GM23338 (cell line): ENCODE results near the gene FBXL14. TPM values are rescaled to one million over a fixed set of nuclear protein-coding genes. Genes with fewer than 3 reads are reported as not detected.

Source experiments
- ATAC-seq: fragments of 200-7000 bp; cut with Tn5 transposase; 3 replicates; pipeline ENCODE4 v1.9.1; 2020
- DNase-seq: peaks from one replicate; pipeline ENCODE4 v3.0.0-alpha.2; 2015; ENCODE audit warnings: low spot score
- H2AFZ ChIP-seq: fragments of 200-600 bp; sonication (generic); 2 replicates; pipeline ENCODE4 v1.8.0; 2016; ENCODE audit warnings: antibody characterized with exemption, mild to moderate bottlenecking, moderate library complexity
- H3F3A ChIP-seq: fragments of 200-600 bp; sonication (generic); replicated peaks from 2 replicates; pipeline ENCODE4 v1.8.0; 2017; ENCODE audit warnings: antibody characterized with exemption, mixed run types, low read depth
- H3K27ac ChIP-seq: fragments of 200-600 bp; sonication (generic); 2 replicates; pipeline ENCODE4 v1.6.1; 2016; ENCODE audit warnings: low read depth
- H3K27me3 ChIP-seq: fragments of 200-600 bp; sonication (generic); 2 replicates; pipeline ENCODE4 v1.8.0; 2016; ENCODE audit warnings: mild to moderate bottlenecking, mixed run types, moderate library complexity; ENCODE audit not compliant: insufficient read depth
- H3K36me3 ChIP-seq: fragments of 200-600 bp; sonication (generic); 2 replicates; pipeline ENCODE4 v1.8.0; 2016; ENCODE audit warnings: mild to moderate bottlenecking; ENCODE audit not compliant: insufficient read depth
- H3K4me1 ChIP-seq: fragments of 200-600 bp; sonication (generic); 2 replicates; pipeline ENCODE4 v1.8.0; 2016; ENCODE audit warnings: mild to moderate bottlenecking, moderate library complexity; ENCODE audit not compliant: insufficient read depth
- H3K4me2 ChIP-seq: fragments of 200-600 bp; sonication (generic); 2 replicates; pipeline ENCODE4 v1.7.1; 2017; ENCODE audit warnings: mixed run types
- H3K4me3 ChIP-seq: fragments of 200-600 bp; sonication (generic); 2 replicates; pipeline ENCODE4 v1.6.1; 2016; ENCODE audit warnings: mixed run types
- H3K79me2 ChIP-seq: fragments of 200-600 bp; sonication (generic); replicated peaks from 2 replicates; pipeline ENCODE4 v1.8.0; 2017; ENCODE audit warnings: mild to moderate bottlenecking; ENCODE audit not compliant: insufficient read depth
- H3K9me2 ChIP-seq: fragments of 200-600 bp; sonication (generic); 2 replicates; pipeline ENCODE4 v1.8.0; 2017; ENCODE audit not compliant: insufficient read depth
- H4K20me1 ChIP-seq: fragments of 200-600 bp; sonication (generic); replicated peaks from 2 replicates; pipeline ENCODE4 v1.8.0; 2017; ENCODE audit warnings: mild to moderate bottlenecking; ENCODE audit not compliant: insufficient read depth
- H3K27ac Mint-ChIP-seq: 2 replicates; pipeline ENCODE4 v1.8.0; 2020; ENCODE audit warnings: inconsistent platforms, mild to moderate bottlenecking, moderate library complexity, mixed read lengths
- H3K27me3 Mint-ChIP-seq: 3 replicates; pipeline ENCODE4 v1.8.0; 2022; ENCODE audit warnings: low read depth, mild to moderate bottlenecking, moderate library complexity, mixed read lengths, inconsistent platforms; ENCODE audit not compliant: insufficient read depth, poor library complexity
- H3K36me3 Mint-ChIP-seq: 3 replicates; pipeline ENCODE4 v1.8.0; 2021; ENCODE audit warnings: low read depth, mild to moderate bottlenecking, inconsistent platforms, moderate library complexity, mixed read lengths
- H3K4me1 Mint-ChIP-seq: 3 replicates; pipeline ENCODE4 v1.8.0; 2020; ENCODE audit warnings: mild to moderate bottlenecking, inconsistent platforms, mixed read lengths
- H3K4me3 Mint-ChIP-seq: 3 replicates; pipeline ENCODE4 v1.8.0; 2021; ENCODE audit warnings: moderate library complexity, mild to moderate bottlenecking, inconsistent platforms, mixed read lengths
- H3K9me3 Mint-ChIP-seq: 3 replicates; pipeline ENCODE4 v1.8.0; 2020; ENCODE audit warnings: moderate library complexity, mild to moderate bottlenecking, inconsistent platforms, mixed read lengths
- CREB1 ChIP-seq: fragments of 250-450 bp; sonication (Bioruptor Pico); IDR thresholded peaks from 2 replicates; pipeline ENCODE4 v1.5.0; 2020; ENCODE audit warnings: low read depth, mild to moderate bottlenecking, moderate library complexity
- EZH2phosphoT487 ChIP-seq: fragments of 200-600 bp; sonication (generic); IDR thresholded peaks from one replicate; pipeline ENCODE4 v1.8.1; 2018; ENCODE audit warnings: antibody characterized with exemption; ENCODE audit not compliant: unreplicated experiment
- JUNB ChIP-seq: IDR thresholded peaks from one replicate; pipeline ENCODE4 v1.6.1; 2016; ENCODE audit warnings: antibody characterized with exemption; ENCODE audit not compliant: unreplicated experiment
- NANOG ChIP-seq: IDR thresholded peaks from 2 replicates; pipeline ENCODE4 v1.6.1; 2016; ENCODE audit warnings: antibody characterized with exemption, borderline replicate concordance
- POLR2AphosphoS5 ChIP-seq: IDR thresholded peaks from 2 replicates; pipeline ENCODE4 v1.6.1; 2016; ENCODE audit warnings: antibody characterized with exemption, low read depth
- ZNF114 ChIP-seq: fragments of 250-450 bp; sonication (Bioruptor Pico); IDR thresholded peaks from 2 replicates; pipeline ENCODE4 v1.5.0; 2020; ENCODE audit warnings: mild to moderate bottlenecking, moderate library complexity
- ZNF331 ChIP-seq: fragments of 250-450 bp; sonication (Bioruptor Pico); IDR thresholded peaks from 2 replicates; pipeline ENCODE4 v1.5.0; 2020; ENCODE audit warnings: low read depth, mild to moderate bottlenecking, moderate library complexity
- polyA plus RNA-seq: library from polyadenylated mRNA; unstranded; fragments of >200 nt; fragmentation: Nextera tagmentation; extraction: Ambion mirVana; gene quantifications from 2 replicates; pipeline ENCODE4 v1.2.1, GENCODE V29; 2016
- total RNA-seq: library from RNA; depleted of rRNA; stranded (reverse); fragments of >200 nt; shearing (Covaris generic); gene quantifications from 2 replicates; pipeline ENCODE4 v1.2.3, GENCODE V29; 2014
- TF ChIP-seq, protein P1 (sequence below): IDR thresholded peaks from one replicate; pipeline ENCODE4 v1.6.1; 2018; ENCODE audit warnings: antibody characterized with exemption; ENCODE audit not compliant: unreplicated experiment
- TF ChIP-seq, protein P2 (sequence below): fragments of 250-450 bp; sonication (Bioruptor Pico); IDR thresholded peaks from 2 replicates; pipeline ENCODE4 v1.5.0; 2020; ENCODE audit warnings: mild to moderate bottlenecking, moderate library complexity
- TF ChIP-seq, protein P3 (sequence below), 2 experiments: fragments of 200-600 bp in 1 of 2; sonication (generic) in 1 of 2; conservative IDR thresholded peaks; 2 replicates each; pipeline versions ENCODE4 v1.5.1 to v1.6.1; 2016 to 2017; ENCODE audit warnings: antibody characterized with exemption in 2 of 2, low read depth in 2 of 2, mild to moderate bottlenecking in 2 of 2, moderate library complexity in 1 of 2
- TF ChIP-seq, protein P4 (sequence below): IDR thresholded peaks from 2 replicates; pipeline ENCODE4 v1.6.1; 2016; ENCODE audit warnings: antibody characterized with exemption

The FBXL14 gene
- total and polyA plus RNA-seq, 2 experiments from 2014 or later = 0.74 to 9.4 TPM

DNA sequence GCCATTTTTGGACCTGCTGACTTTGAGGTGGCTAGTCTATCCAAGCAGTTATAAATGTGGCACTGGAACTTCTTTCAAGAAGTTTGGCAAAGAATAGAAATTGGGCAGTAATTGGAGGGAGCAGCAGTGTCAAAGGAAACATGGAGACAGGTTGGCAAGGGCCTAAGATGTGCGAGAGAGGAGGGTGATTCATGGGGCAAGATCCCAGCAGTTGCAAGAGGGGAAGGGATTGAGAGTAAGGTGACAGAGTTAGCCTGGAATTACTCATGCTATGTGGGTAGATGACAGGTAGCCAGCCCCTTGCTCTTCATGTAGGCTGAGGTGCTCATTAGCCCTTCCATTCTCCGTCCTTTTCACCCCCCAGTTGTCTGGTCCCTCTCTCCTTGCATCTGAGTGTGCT is 42.2 kb downstream of the FBXL14 start:
- no peak overlapping the region for H3K4me2 ChIP-seq
- H3K27ac ChIP-seq = no peak overlapping the region
- peaks cover 16% of the 10 kb centered on the region for H3K9me3 Mint-ChIP-seq
- H3F3A ChIP-seq = no peaks in the 10 kb centered on the region
- H3K4me1 ChIP-seq = no peaks in the 10 kb centered on the region
- no peaks in the 10 kb centered on the region for H3K36me3 ChIP-seq
- no peak overlapping the region for H3K4me3 ChIP-seq
- ATAC-seq (no peak), DNase-seq (no peak)
- peaks cover 7% of the 10 kb centered on the region for H3K36me3 Mint-ChIP-seq
- H3K4me3 Mint-ChIP-seq = no peak overlapping the region
- H3K9me2 ChIP-seq = 0 out of 2 replicates have a peak, but pooled peaks cover 3% of the 10 kb centered on the region
- peaks cover 4% of the 10 kb centered on the region; the same call in 1 of the 3 replicates for H3K4me1 Mint-ChIP-seq
- H3K79me2 ChIP-seq = no peaks in the 10 kb centered on the region
- no peak overlapping the region for H3K27ac Mint-ChIP-seq
- no peaks in the 10 kb centered on the region for H3K27me3 Mint-ChIP-seq
- H2AFZ ChIP-seq = no peak overlapping the region
- H4K20me1 ChIP-seq = no peaks in the 10 kb centered on the region
- no peaks in the 10 kb centered on the region for H3K27me3 ChIP-seq
- TF ChIP-seq POLR2AphosphoS5 = no peak
- TF ChIP-seq, protein P1, sequence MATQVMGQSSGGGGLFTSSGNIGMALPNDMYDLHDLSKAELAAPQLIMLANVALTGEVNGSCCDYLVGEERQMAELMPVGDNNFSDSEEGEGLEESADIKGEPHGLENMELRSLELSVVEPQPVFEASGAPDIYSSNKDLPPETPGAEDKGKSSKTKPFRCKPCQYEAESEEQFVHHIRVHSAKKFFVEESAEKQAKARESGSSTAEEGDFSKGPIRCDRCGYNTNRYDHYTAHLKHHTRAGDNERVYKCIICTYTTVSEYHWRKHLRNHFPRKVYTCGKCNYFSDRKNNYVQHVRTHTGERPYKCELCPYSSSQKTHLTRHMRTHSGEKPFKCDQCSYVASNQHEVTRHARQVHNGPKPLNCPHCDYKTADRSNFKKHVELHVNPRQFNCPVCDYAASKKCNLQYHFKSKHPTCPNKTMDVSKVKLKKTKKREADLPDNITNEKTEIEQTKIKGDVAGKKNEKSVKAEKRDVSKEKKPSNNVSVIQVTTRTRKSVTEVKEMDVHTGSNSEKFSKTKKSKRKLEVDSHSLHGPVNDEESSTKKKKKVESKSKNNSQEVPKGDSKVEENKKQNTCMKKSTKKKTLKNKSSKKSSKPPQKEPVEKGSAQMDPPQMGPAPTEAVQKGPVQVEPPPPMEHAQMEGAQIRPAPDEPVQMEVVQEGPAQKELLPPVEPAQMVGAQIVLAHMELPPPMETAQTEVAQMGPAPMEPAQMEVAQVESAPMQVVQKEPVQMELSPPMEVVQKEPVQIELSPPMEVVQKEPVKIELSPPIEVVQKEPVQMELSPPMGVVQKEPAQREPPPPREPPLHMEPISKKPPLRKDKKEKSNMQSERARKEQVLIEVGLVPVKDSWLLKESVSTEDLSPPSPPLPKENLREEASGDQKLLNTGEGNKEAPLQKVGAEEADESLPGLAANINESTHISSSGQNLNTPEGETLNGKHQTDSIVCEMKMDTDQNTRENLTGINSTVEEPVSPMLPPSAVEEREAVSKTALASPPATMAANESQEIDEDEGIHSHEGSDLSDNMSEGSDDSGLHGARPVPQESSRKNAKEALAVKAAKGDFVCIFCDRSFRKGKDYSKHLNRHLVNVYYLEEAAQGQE = no peak
- no peak for TF ChIP-seq NANOG
- TF ChIP-seq, protein P2, sequence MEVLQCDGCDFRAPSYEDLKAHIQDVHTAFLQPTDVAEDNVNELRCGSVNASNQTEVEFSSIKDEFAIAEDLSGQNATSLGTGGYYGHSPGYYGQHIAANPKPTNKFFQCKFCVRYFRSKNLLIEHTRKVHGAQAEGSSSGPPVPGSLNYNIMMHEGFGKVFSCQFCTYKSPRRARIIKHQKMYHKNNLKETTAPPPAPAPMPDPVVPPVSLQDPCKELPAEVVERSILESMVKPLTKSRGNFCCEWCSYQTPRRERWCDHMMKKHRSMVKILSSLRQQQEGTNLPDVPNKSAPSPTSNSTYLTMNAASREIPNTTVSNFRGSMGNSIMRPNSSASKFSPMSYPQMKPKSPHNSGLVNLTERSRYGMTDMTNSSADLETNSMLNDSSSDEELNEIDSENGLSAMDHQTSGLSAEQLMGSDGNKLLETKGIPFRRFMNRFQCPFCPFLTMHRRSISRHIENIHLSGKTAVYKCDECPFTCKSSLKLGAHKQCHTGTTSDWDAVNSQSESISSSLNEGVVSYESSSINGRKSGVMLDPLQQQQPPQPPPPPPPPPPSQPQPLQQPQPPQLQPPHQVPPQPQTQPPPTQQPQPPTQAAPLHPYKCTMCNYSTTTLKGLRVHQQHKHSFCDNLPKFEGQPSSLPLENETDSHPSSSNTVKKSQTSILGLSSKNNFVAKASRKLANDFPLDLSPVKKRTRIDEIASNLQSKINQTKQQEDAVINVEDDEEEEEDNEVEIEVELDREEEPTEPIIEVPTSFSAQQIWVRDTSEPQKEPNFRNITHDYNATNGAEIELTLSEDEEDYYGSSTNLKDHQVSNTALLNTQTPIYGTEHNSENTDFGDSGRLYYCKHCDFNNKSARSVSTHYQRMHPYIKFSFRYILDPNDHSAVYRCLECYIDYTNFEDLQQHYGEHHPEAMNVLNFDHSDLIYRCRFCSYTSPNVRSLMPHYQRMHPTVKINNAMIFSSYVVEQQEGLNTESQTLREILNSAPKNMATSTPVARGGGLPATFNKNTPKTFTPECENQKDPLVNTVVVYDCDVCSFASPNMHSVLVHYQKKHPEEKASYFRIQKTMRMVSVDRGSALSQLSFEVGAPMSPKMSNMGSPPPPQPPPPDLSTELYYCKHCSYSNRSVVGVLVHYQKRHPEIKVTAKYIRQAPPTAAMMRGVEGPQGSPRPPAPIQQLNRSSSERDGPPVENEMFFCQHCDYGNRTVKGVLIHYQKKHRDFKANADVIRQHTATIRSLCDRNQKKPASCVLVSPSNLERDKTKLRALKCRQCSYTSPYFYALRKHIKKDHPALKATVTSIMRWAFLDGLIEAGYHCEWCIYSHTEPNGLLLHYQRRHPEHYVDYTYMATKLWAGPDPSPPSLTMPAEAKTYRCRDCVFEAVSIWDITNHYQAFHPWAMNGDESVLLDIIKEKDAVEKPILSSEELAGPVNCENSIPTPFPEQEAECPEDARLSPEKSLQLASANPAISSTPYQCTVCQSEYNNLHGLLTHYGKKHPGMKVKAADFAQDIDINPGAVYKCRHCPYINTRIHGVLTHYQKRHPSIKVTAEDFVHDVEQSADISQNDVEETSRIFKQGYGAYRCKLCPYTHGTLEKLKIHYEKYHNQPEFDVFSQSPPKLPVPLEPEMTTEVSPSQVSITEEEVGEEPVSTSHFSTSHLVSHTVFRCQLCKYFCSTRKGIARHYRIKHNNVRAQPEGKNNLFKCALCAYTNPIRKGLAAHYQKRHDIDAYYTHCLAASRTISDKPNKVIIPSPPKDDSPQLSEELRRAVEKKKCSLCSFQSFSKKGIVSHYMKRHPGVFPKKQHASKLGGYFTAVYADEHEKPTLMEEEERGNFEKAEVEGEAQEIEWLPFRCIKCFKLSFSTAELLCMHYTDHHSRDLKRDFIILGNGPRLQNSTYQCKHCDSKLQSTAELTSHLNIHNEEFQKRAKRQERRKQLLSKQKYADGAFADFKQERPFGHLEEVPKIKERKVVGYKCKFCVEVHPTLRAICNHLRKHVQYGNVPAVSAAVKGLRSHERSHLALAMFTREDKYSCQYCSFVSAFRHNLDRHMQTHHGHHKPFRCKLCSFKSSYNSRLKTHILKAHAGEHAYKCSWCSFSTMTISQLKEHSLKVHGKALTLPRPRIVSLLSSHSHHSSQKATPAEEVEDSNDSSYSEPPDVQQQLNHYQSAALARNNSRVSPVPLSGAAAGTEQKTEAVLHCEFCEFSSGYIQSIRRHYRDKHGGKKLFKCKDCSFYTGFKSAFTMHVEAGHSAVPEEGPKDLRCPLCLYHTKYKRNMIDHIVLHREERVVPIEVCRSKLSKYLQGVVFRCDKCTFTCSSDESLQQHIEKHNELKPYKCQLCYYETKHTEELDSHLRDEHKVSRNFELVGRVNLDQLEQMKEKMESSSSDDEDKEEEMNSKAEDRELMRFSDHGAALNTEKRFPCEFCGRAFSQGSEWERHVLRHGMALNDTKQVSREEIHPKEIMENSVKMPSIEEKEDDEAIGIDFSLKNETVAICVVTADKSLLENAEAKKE (CRISPR knock-in tag) = no peak
- no peak for TF ChIP-seq ZNF331 (CRISPR knock-in tag)
- TF ChIP-seq, protein P3, sequence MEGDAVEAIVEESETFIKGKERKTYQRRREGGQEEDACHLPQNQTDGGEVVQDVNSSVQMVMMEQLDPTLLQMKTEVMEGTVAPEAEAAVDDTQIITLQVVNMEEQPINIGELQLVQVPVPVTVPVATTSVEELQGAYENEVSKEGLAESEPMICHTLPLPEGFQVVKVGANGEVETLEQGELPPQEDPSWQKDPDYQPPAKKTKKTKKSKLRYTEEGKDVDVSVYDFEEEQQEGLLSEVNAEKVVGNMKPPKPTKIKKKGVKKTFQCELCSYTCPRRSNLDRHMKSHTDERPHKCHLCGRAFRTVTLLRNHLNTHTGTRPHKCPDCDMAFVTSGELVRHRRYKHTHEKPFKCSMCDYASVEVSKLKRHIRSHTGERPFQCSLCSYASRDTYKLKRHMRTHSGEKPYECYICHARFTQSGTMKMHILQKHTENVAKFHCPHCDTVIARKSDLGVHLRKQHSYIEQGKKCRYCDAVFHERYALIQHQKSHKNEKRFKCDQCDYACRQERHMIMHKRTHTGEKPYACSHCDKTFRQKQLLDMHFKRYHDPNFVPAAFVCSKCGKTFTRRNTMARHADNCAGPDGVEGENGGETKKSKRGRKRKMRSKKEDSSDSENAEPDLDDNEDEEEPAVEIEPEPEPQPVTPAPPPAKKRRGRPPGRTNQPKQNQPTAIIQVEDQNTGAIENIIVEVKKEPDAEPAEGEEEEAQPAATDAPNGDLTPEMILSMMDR (conservative IDR thresholded peaks at IDR 0.05; ENCODE audit: low read depth in 2 of 2) = no peak
- no peak for TF ChIP-seq CREB1 (CRISPR knock-in tag)
- TF ChIP-seq JUNB = no peak
- TF ChIP-seq, protein P4, sequence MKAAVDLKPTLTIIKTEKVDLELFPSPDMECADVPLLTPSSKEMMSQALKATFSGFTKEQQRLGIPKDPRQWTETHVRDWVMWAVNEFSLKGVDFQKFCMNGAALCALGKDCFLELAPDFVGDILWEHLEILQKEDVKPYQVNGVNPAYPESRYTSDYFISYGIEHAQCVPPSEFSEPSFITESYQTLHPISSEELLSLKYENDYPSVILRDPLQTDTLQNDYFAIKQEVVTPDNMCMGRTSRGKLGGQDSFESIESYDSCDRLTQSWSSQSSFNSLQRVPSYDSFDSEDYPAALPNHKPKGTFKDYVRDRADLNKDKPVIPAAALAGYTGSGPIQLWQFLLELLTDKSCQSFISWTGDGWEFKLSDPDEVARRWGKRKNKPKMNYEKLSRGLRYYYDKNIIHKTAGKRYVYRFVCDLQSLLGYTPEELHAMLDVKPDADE = no peak
- no peak for TF ChIP-seq EZH2phosphoT487
- no peak for TF ChIP-seq ZNF114 (CRISPR knock-in tag)
